Measurements from ENCODE around the gene ADAP1. TPM values are rescaled to one million over a fixed set of nuclear protein-coding genes. Genes with fewer than 3 reads are reported as not detected.
A peak's percentile ranks its signal among the peaks of the same experiment; 100 is the strongest.
"Not testable (repeated sequence)": the region's sequence is repeated elsewhere in the genome, so short reads cannot be mapped to it uniquely, and the experiment has no call there.

ADAP1 gene
- total RNA-seq, 1 experiment from 2014 or later: 8.3 TPM

DNA sequence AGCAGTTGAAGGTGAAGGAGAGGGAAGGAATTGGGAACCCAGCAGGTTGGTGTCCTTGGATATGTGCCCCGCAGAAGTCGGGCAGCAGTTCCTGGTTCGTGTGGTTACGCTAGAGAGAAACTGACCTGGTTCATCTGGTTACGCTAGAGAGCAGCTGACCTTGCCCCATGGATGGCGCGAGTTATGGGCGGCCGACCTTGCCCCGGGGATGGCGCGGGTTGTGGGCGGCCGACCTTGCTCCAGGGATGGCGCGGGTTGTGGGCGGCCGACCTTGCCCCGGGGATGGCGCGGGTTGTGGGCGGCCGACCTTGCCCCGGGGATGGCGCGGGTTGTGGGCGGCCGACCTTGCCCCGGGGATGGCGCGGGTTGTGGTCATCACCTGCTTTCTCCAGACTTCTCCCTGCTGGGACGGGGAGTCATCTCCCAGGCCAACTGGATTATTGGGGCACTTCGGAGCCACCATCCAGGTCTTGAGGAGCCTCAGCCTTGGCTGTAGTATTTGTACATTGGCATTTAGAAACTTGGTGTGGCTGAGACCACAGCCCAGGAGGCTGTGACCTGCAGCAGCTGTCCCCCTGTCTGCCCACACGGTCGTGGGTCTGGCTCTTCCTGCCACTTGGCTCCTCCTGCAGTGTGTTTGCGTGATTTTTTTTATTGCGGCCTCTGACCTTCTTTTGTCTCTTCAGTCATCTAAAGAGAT, 72.0 kb downstream of the ADAP1 start:
- in situ Hi-C loops (cut with HindIII; ENCODE audit: low pct_unique_long_range_greater_than_20kb, low sequenced_read_pairs): no loop called here
- DNase-seq (ENCODE audit: low read depth): no peak

DNA sequence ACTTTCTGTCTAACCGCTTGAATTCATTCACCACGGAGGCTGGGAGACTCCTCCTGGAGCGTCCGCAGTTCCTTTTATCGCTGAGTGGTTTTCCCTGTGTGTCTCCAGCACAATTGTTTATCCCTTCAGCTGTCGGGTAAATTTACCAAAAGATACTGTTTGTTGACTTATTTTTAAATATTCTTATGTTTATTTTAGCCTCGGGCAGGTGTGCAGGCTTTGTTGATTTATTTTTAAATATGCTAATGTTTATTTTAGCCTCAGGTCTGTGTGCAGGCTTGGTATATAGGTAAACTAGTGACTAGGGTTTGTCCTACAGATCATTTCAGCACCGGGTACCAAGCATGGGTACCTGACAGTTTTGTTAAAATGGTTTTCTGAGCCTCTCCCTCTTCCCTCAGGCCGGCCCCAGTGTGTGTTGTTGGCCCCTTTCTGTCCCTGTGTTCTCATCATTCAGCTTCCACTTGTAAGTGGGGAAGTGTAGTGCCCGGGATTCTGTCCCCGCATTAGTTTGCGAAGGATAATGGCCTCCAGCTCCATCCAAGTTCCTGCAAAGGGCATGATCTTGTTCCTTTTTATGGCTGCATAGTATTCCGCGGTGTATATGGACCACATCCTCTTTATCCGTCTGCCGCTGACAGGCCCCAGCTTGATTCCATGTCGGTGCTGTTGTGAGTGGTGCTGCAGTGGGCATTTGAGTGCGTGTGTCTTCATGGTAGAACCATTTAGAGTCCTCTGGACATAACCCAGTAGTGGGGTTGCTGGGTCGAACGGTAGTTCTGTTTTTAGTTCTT, 72.8 kb downstream of the ADAP1 start:
- no peak for DNase-seq (ENCODE audit: low read depth)
- in situ Hi-C loops (cut with HindIII; ENCODE audit: low pct_unique_long_range_greater_than_20kb, low sequenced_read_pairs): no loop called here

DNA sequence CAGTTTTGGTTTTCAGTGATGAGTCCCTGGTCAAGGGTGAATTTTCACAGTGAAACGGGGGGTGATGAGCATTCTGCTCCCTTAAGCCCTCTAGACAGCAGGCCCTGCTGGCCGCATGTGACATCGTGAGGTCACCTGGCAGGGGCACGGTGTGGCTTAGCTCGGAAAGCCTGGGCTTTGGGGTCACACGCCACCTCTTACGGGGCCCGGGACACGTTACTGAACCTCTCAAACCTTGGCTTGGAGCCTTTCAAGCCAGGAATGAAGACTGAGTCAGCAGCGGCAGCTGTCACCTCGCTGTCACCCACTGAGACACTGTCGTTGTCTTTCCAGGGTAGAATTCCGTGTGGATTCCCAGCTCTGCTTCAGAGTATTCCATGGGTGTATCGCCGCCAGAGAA, 74.0 kb downstream of the ADAP1 start:
- in situ Hi-C loops (cut with HindIII; ENCODE audit: low pct_unique_long_range_greater_than_20kb, low sequenced_read_pairs): no loop called here
- no peak for DNase-seq (ENCODE audit: low read depth)

DNA sequence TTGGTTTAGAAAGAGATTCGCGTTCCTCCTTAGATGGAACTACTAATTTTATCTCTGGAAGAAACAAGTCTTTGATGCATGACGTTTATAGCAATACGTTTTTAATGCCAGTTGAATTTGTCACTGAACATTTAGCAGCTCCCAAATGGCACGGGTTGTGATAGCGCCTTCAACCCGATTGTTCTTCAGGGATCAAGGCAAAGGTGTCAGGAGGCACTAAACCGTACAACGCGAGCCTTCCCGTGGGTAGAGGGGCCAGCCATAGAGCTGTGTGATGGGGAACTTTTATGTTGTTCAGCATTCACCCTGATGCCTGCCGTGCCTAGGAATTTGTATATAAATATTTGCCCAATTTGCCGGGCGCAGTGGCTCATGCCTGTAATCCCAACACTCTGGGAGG, 74.8 kb downstream of the ADAP1 start:
- in situ Hi-C loops (cut with HindIII; ENCODE audit: low pct_unique_long_range_greater_than_20kb, low sequenced_read_pairs): no loop called here
- DNase-seq (ENCODE audit: low read depth): no peak

DNA sequence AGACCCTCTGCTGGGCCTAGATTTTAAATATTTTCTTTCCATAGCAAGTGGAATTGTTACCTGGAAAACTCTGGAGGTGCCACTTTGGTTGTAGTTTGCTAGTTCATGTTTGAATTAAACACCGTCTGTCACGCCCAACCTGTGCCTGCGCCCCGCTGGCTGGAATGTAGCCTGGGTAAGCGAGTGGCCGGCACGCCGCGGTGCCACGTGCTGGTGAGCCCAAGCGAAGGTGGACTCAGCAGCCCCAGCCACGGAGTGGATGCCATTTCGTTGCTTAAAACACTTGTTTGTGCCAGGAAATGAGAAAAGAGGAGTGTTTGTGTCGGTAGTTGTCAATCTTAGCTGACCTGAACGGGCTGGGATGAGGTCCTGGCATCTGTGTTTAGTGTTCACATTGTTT, 75.4 kb downstream of the ADAP1 start:
- DNase-seq (ENCODE audit: low read depth): no peak
- in situ Hi-C loops (cut with HindIII; ENCODE audit: low pct_unique_long_range_greater_than_20kb, low sequenced_read_pairs): no loop called here

DNA sequence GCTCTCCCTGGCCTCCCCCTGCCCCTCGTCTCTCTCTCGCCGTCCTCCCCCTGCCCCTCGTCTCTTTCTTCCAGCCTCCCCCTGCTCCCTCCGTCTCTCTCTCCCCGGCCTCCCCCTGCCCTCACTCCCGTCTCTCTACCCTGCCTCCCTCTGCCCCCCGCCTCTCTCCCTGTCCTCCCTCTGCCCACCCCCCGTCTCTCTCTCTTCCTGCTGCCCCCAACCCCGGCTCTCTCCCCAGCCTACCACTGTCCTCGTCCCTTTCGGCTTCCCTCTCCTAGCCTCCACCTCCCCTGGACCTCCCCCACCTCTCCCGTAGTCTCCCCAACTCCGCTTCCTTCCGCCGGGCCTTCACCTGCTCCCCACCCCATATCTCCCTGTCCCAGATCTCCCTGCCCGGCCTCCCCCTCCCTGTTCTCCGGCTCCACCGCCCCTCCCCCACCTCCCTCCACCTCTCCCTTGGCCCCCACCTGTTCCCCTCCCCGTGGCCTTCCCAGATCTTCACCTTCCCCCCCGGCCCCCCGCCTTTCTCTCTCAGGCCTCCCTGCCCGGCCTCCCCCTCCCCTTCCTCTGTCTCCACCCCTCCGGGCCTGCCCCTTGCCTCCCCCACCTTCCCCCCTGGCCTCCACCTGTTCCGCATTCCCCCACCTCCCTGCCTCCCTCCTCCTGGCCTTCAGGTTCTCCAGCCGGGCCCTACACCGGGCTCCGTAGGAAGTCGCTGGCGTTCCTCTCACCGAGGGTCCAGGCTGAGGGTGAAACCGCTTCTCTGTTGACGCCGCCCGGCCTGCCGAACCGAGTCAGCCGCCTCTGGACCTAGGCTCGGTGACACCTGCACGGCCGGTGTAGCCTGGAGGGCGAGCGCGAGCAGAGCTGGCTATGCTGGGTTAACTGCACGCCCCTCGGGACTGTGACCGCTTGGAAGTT, 76.9 kb downstream of the ADAP1 start:
- no peak for DNase-seq (ENCODE audit: low read depth)
- in situ Hi-C loops (cut with HindIII; ENCODE audit: low pct_unique_long_range_greater_than_20kb, low sequenced_read_pairs): no loop called here

DNA sequence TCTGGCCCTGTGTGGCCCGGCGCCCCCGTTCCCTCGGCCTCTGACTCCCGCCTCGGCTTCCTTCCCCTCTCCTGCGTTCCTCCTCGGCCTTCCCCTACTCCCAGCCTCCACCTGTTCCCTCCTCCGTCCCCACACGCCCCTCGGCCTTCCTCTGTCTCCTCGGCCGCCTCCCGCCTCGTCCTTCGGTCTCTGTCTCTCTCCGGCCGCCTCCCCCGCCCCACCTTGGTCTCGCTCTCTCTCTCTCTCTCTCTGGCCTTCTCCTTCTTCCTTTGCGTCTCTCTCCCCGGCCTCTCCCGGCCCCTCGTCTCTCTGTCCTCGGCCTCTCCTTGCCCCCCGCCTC, 77.5 kb downstream of the ADAP1 start:
- in situ Hi-C loops (cut with HindIII; ENCODE audit: low pct_unique_long_range_greater_than_20kb, low sequenced_read_pairs): no loop called here
- DNase-seq (ENCODE audit: low read depth): no peak

DNA sequence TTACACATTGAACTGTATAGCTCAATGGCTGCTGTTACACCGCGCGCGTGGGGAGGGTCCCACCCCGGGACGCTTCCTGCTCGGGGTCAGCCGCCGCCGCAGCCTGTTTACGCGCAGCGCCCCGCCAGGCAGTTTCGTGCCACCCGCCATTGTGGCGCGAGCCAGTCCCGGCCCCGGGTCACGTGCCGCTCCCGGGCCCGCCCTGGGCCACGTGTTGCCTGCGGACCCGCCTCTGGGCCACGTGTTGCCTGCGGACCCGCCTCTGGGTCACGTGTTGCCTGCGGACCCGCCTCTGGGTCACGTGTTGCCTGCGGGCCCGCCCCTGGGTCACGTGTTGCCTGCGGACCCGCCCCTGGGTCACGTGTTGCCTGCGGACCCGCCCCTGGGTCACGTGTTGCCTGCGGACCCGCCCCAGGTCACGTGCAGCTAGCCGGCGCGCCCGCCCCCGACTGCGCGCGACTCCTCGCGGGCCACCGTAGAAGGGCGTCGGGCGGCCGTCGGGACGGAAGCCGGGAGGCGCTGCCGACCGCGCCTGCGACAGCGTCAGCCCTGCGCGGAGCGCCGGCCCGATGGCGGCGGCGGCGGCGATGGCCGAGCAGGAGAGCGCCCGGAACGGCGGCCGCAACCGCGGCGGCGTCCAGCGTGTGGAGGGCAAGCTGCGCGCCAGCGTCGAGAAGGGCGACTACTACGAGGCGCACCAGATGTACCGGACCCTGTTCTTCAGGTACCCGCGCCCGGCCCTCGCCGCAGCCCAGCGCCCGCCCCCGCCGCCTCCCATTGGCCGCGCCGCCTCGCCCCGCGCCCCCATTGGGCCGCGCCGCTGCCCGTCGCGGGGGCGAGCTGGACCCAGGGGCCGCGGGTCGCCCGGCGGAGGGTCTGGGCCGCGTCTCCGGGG, 78.2 kb downstream of the ADAP1 start, which contains the start of gene GET4:
TSS of gene GET4 (plus strand) at position 478 of the 895 bp plus-strand sequence. CDS start at position 570, 92 bp downstream.
- peak; percentile 93 for DNase-seq (ENCODE audit: low read depth)
- in situ Hi-C loops (cut with HindIII; ENCODE audit: low pct_unique_long_range_greater_than_20kb, low sequenced_read_pairs): no loop called here

DNA sequence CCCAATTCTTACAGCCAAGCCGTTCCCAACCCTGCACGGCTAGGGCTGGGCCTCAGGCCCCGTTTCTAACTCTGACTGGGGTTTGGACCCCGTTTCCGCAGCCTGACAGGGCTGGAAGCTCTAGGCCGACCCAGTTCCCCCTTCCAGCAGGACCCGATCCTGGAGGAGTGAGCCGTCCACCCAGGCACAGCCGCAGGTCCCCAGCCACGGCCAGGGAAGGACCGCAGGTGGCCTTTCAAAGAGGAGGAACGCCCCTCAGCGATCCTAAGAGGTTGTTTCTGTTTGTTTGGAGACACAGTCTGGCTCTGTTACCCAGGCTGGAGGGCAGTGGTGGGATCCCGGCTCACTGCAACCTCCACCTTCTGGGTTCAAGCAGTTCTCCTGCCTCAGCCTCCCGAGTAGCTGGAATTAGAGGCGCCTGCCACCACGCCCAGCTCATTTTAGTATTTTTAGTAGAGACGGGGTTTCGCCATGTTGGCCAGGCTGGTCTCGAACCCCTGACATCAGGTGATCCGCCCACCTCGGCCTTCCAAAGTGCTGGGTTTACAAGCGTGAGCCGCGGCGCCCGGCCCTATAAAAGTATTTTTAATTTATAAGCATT, 78.9 kb downstream of the ADAP1 start:
- DNase-seq (ENCODE audit: low read depth): no peak
- in situ Hi-C loops (cut with HindIII; ENCODE audit: low pct_unique_long_range_greater_than_20kb, low sequenced_read_pairs): no loop called here

DNA sequence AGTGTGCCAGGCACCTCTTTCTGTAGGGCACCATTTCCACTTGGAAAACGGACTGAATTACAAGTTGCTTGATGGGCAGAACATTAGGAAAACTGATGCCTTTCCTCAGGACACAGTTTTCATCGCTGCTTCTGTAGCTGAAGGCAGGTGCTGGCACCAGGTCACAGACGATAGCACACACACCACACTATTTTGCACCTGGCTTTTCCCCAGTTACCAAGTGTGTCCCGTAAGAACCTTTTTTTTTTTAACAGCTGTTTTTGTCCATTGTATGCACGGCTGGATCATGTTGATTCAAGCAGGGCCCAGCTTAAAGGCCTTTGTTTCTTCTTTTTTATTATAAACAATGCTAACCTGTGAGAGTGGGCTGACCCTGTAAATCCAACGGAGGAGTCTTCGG, 79.4 kb downstream of the ADAP1 start:
- in situ Hi-C loops (cut with HindIII; ENCODE audit: low pct_unique_long_range_greater_than_20kb, low sequenced_read_pairs): no loop called here
- no peak for DNase-seq (ENCODE audit: low read depth)

DNA sequence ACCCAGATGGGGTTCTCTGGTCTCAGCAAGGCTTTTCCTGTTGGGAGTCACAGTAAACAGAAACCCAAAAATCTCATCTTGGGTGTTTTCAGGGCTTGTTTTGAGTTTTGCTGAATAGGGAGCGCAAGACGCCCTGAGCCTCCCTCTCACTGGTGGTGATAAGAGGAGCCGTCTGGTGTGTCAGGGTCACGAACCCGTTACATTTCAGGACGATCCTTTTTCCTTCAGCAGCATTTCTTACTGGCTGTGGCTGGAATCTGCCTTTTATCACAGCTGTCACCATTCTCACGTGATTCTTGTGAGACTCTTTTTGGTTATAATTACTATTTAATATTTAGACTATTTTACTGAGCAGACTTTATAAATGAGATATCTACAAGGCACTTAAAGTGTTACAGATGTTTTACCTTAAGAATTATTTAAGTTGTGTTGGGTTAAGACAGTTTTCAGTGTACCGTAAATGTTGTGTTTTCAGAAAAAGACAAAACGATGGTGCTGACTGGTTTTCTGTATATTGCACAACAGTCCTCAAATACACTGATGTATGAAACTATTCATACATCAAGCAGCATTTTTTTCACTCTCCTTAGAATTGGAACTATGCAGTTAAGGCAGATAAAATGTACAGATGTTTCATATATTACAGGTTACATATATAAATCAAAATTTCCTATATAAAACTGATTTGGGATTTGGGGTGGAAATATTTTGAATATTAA, 80.3 kb downstream of the ADAP1 start:
- no peak for DNase-seq (ENCODE audit: low read depth)
- in situ Hi-C loops (cut with HindIII; ENCODE audit: low pct_unique_long_range_greater_than_20kb, low sequenced_read_pairs): no loop called here

DNA sequence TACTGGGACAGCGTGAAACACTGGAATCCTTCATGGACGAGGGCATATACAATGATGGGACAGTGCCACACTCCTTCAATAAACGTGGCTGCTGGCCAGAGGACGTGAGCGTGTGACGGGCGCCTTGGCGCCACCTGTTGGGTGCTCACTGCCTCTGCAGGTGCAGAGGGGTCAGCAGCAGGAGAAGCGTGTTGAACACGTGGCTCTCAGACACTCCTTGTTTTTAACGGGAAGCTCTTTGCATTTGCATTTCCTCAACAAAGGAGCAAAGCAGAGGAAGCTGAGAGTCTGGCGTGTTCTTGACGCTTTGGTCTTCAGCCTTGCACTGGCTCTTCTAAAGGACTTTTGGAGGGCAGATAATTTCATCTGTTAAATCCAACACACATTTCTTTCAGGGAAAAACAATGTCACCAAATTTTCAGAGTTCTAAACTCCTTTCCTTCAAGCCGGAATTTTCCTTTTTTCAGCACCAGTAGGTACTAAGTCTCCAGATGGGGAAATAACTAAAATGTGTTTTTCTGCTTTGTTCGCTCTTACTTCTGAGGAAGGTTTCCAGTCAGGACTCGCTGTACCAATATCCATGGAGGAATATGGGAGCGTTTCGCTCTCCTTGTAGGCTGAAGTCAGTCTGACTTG, 81.0 kb downstream of the ADAP1 start:
- in situ Hi-C loops (cut with HindIII; ENCODE audit: low pct_unique_long_range_greater_than_20kb, low sequenced_read_pairs): no loop called here
- DNase-seq (ENCODE audit: low read depth): peak; percentile 86

DNA sequence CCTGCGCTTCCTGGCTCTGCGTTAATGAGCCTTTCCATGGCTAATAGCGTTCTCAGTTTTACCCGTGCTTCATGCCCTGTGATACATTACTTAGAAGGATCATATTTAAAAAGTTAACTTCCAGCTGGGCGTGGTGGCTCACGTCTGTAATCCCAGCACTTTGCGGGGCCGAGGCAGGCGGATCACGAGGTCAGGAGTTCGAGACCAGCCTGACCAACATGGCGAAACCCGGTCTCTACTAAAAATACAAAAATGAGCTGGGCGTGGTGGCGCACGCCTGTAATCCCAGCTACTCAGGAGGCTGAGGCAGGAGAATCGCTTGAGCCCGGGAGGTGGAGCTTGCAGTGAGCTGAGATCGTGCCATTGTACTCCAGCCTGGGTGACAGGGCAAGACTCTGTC, 81.8 kb downstream of the ADAP1 start:
- in situ Hi-C loops (cut with HindIII; ENCODE audit: low pct_unique_long_range_greater_than_20kb, low sequenced_read_pairs); DNase-seq (ENCODE audit: low read depth): not testable (repeated sequence)

DNA sequence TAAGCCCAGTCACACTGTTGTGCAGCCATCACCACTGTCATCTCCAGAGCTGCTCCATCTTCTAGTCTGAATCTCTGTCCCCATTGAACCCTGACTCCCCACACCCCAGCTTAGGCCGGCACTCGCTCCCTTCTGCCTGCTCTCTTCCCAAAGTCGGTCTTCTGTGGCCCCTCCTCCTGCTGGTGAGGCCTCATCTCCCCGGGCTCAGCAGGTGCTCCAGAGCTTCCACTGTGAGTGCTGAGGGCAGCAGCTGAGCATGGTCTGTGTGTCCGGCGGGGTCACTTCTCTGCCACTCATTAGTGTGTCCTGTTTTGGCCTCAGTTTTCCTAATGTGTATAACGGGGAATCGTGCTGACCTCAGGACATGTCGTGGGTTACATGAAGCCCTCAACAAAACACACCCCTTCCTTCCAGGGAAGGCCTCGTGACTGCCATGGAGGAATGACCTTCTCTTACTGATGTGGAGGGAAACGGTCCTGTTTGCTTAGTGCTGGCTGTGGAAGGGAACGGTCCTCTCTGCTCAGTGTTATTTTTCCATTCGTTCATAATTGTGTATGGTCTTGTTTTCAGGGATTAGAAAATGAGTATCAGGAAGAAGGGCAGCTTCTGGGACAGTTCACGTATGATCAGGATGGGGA, 82.5 kb downstream of the ADAP1 start:
- no peak for DNase-seq (ENCODE audit: low read depth)
- in situ Hi-C loops (cut with HindIII; ENCODE audit: low pct_unique_long_range_greater_than_20kb, low sequenced_read_pairs): no loop called here

DNA sequence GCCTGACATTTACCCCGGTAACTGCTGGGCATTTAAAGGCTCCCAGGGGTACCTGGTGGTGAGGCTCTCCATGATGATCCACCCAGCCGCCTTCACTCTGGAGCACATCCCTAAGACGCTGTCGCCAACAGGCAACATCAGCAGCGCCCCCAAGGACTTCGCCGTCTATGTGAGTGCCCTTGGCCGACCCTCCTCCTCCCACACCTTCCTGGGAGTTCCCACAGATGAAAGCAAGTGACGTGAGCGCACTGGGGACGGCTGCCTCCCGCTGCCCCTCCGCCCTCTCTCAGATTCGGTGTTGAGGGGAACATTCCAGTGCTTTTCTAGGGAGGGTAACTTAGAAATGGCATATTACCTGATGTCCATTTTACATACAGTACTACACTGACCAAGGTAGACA, 85.1 kb downstream of the ADAP1 start:
- in situ Hi-C loops (cut with HindIII; ENCODE audit: low pct_unique_long_range_greater_than_20kb, low sequenced_read_pairs): no loop called here
- no peak for DNase-seq (ENCODE audit: low read depth)

DNA sequence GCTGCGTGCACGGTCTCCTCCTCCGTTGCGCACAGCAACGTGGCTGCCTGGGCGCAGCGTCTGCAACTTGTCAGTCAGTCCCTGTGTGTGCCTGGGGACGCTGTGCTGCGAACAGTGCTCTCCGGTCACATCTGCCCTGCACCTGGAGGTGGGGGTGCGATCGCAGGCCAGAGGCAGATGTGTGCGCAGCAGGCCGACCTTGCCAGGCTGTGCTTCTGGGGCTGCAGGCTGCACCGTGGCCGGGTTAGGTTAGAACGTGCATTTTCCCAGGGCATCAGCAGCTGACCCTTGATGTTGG, 86.3 kb downstream of the ADAP1 start:
- no peak for DNase-seq (ENCODE audit: low read depth)
- in situ Hi-C loops (cut with HindIII; ENCODE audit: low pct_unique_long_range_greater_than_20kb, low sequenced_read_pairs): no loop called here

Data from Caki2 (cell line).